ENCODE measurements around the gene ANKRD22. TPM values are rescaled to one million over a fixed set of nuclear protein-coding genes. Genes with fewer than 3 reads are reported as not detected.

ANKRD22 gene
- total RNA-seq, 2 donors from 2014 or later, result 13.7 to 21.6 TPM

DNA sequence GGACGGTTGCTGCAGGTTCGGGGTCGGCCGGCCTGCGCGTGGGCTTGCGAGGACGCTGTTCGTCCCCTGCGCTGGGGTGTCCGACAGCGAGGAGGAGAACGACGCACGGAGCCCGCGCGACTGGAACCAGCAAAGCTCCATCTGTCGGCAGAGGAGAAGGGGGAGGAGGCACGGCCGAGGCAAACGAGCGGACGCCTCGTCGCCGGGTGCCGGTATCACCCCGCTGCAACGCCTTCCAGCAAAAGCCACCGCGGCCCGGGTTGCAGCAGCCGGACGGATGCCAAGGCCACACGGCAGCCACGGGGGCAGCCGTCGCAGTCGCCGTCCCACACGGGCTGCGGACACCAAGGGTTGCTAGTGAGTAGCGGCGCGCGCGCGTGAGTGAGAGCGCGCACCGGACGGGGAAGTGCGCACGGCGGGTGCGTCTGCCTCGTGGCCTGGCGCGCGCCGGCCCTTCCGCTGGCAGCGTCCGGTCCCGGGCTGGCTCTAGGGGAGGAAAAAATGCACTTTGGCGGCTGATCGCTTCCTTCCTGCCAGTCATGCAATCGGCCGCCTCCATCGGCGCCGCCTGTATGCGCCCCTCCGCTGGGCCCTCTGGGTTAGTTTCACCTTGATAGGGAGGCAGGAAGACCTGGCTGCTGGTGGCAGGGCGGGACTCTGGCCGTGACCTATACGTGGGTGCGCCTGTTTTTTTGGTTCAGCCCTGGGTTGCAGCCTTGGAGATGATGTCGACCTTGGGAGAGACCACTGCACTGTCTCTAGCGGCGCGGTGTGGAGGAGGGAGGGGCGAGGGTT lies 28.8 kb upstream of the ANKRD22 start:
- ATAC-seq (peak; percentile 87), DNase-seq (peak; percentile 81 to 88)
- intact Hi-C loops (cut with DNase I, micrococcal nuclease), result no loop called here

DNA sequence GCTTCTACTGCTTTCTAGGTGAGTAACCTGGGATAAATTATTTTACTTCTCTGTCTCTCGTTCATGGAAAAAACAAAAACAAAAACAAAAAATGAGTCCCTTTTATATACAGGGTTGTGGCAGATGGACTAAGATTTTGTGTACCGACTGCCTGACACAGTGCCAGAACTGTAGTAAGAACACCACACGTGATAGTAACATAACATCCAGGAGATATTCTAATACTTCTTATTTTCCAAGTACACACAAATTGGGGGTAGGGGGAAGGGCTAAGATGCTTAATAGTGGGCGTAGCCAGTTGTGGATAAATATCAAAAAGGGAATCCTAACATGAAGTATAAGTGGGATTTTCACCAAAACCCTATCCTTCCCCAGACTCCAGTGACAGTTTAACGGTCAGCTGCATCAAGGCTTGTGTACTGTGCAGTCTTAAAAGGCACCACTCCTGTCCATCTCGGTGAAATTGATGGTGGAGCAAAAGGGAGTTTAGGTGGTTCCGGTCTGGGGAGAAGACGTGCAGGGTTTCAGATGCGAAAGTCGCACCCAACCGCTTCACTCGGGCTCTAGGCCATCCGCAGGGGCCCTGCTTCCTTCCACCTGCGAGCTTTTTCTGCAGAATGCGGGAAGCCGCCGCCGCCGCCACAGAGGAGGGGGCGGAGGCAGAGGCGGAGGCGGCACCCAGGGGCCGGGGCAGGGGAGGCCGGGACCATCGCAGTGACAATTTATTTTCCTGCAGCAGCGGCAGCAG lies 28.1 kb upstream of the ANKRD22 start, which contains the start of gene STAMBPL1:
TSS of gene STAMBPL1 (plus strand) at position 712 of the 748 bp plus-strand sequence. CDS start 21,464 bp downstream, outside the sequence.
- ATAC-seq (peak; percentile 65), DNase-seq (peak; percentile 55 to 80)
- intact Hi-C loops (cut with DNase I, micrococcal nuclease), result no loop called here

- ATAC-seq (no peak), DNase-seq (no peak)
- intact Hi-C loops (cut with DNase I, micrococcal nuclease), result no loop called here
Observed at GRCh38 chr10:88877298-88877697, 25.7 kb upstream of the ANKRD22 start.

- no peak for DNase-seq
- intact Hi-C loops (cut with DNase I, micrococcal nuclease), result no loop called here
- no peak for ATAC-seq
Observed at GRCh38 chr10:88875081-88875480, 23.4 kb upstream of the ANKRD22 start.

DNA sequence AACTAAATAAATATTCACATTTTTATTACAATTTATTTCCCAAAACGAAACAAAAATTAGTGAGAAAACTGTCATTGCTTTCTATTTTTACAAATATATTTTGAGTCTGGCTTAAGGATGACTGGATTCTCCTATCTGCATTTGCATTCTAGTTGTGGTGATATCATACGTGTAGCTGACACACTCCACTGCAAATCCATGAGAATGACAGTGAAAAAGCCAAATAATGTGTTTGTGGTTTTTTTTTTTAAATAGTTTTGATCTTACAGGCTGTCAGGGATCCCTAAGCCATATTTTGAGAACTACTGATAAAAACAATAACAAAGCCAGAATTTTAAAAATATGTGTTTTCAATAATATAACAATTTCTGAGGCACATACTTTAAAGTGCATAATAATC lies 22.6 kb upstream of the ANKRD22 start:
- ATAC-seq (no peak), DNase-seq (no peak)
- intact Hi-C loops (cut with DNase I, micrococcal nuclease), result no loop called here

DNA sequence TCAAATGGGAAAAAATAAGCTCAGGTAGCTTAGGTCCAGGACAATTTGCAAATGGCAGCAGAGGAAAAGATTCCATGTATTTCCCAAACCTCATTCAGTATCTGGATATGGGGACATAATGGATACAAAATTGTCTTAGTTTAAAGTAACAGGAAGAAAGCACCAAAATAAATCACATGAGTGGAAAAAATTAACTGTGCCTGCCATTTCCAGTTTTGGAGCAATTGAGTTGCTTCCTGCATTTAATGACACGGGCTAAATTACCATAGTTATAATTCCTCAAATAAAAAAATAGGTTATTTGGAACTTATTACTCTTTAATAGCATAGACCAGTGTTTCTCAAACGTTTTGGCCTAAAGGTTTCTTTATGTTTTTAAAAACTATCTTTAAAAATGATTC lies 22.1 kb upstream of the ANKRD22 start:
- DNase-seq (no peak), ATAC-seq (no peak)
- intact Hi-C loops (cut with DNase I, micrococcal nuclease), result no loop called here

- ATAC-seq (no peak), DNase-seq (no peak)
- intact Hi-C loops (cut with DNase I, micrococcal nuclease), result no loop called here
Observed at GRCh38 chr10:88870089-88870488, 18.4 kb upstream of the ANKRD22 start.

DNA sequence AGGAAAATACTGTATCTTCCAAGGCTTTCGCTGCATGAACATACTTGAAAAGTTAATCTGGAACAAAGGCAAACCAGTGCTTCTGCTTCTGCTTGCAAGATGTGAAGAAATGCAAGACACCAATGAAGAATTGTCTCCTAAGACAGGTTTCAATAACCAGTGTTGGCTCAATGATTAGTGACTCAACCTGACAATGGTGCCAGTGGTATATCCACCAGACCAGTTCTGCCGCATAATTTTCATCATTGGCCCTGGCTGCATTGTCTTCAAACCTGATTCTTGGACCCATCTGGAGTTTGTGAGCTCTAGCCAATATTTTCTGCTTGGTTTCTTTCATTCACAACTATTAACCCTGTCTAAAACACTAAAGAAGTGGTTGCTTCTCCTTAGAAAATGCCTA lies 14.8 kb upstream of the ANKRD22 start:
- no peak for ATAC-seq
- intact Hi-C loops (cut with DNase I, micrococcal nuclease), result no loop called here
- no peak for DNase-seq

- ATAC-seq, result peak; percentile 82
- intact Hi-C loops (cut with DNase I, micrococcal nuclease), result no loop called here
- no peak for DNase-seq
Observed at GRCh38 chr10:88865281-88865876, 13.7 kb upstream of the ANKRD22 start.

- ATAC-seq (no peak), DNase-seq (no peak)
- intact Hi-C loops (cut with DNase I, micrococcal nuclease), result no loop called here
Observed at GRCh38 chr10:88861036-88861435, 9.4 kb upstream of the ANKRD22 start.

GRCh38 chr10:88858491-88858890 lies 6.8 kb upstream of the ANKRD22 start:
- intact Hi-C loops (cut with DNase I, micrococcal nuclease), result no loop called here
- no peak for DNase-seq
- peak; percentile 98 for ATAC-seq

DNA sequence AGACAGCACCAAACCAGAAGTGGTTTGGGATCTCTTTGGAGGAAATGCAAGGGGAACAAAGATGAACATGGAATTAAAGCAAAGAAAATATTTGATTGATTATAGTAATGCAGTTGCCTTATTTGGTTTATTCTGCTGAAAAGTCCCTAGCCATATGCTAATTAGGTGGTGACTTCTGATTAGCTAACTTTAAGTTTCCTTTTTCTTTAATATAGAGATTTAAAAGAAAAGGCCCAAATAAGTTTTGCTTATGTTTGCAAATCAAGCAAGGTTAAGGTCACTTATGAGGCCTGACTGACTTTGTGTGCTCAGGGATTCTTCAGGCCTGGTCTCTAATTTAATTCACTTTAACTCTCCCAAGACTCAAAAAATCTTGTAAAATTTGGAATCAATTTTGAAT lies 6.2 kb upstream of the ANKRD22 start:
- ATAC-seq, result no peak

DNA sequence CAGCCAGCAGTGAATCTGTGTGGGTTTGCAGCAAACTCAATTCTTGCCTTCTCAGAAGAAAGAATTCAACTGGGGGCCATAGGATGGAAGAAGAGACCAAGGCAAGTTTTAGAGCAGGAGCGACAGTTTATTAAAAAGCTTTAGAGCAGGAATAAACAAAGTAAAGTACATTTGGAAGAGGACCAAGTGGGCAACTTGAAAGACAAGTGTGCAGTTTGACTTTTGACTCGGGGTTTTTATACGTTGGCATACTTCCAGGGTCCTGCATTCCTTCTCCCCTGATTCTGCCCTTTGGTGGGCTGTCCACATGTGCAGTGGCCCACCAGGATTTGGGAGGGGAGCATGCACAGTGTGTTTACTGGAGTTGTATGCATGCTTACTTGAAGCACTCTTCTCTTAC lies 3.0 kb upstream of the ANKRD22 start:
- ATAC-seq, result no peak
- DNase-seq, result no peak
- intact Hi-C loops (cut with DNase I, micrococcal nuclease), result no loop called here

More for the DNA sequence above, 6.2 kb upstream of the ANKRD22 start:
- no peak for DNase-seq
- intact Hi-C loops (cut with DNase I, micrococcal nuclease), result no loop called here

GRCh38 chr10:88853155-88853881 lies 1.7 kb upstream of the ANKRD22 start:
- DNase-seq (no peak), ATAC-seq (no peak)
- intact Hi-C loops (cut with DNase I, micrococcal nuclease), result no loop called here

- intact Hi-C loops (cut with DNase I, micrococcal nuclease), result no loop called here
- DNase-seq (no peak), ATAC-seq (peak; percentile 40)
Observed at GRCh38 chr10:88852327-88852726, 683 bp upstream of the ANKRD22 start.

DNA sequence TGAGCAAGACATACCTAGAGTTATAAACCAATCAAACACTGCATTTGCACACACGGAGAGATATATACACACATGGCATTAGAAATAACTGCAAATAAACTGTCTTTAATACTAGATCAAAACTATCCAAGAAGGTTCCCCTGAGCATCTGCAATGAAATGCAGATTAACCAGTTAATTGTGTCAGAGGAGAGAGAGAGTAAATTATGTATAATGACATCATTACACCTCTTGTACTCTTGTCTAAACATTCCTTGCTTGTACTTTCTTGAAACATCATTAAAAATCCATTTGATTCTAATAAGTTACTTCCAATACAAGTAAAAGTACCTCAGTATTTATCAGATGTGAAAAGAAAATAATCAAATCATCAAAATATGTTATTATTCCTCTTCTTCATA lies 932 bp downstream of the ANKRD22 start:
- ATAC-seq (no peak), DNase-seq (no peak)
- intact Hi-C loops (cut with DNase I, micrococcal nuclease), result no loop called here

GRCh38 chr10:88849234-88849633 lies 2.4 kb downstream of the ANKRD22 start:
- DNase-seq (no peak), ATAC-seq (no peak)
- intact Hi-C loops (cut with DNase I, micrococcal nuclease), result loop anchor here in 1 of 2 donors (10.0 kb wide), 1 partner anchor 156 kb away; no protein-coding TSS in a partner anchor

DNA sequence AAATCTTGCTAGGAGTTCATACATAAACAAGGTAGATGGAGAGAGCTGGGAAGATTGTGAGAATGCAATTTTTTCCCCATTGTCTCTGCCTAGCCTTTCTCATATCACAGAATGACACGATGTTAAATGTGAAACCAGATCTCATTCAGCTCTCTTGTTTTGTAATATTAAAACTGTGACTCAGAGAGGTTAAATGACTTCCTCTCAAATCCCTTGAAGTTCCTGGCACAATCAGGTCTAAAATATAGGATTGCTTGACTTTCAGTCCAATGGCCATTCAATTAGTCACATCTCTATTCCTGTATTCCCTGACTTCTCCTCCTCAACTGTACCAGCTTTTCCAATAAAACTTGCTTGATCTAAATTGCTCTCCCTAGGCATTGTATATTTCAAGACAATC lies 3.1 kb downstream of the ANKRD22 start:
- ATAC-seq (peak; percentile 17), DNase-seq (no peak)
- intact Hi-C loops (cut with DNase I, micrococcal nuclease), result loop anchor here in 1 of 2 donors (10.0 kb wide), 1 partner anchor 156 kb away; no protein-coding TSS in a partner anchor

DNA sequence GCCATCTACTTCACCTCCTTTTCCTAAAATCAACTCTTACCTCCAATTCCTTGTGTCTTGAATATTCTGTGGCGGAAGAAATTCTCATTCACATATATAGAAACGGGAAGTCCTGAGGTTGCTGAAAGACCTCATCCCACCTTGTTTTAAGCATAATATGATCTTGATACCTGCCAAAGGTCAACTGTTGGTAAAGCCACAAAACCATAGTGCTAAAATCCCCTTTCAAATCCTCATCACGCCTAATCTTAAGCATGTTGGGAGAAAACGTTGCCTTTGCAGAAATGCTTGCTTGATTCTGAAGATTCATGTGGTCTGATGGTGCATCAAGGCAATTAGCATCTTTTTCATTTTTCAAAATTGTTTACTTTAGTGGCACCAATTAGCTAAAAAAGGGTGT lies 8.5 kb downstream of the ANKRD22 start:
- intact Hi-C loops (cut with DNase I, micrococcal nuclease), result loop anchor here in 1 of 2 donors (10.0 kb wide), 1 partner anchor 162 kb away; no protein-coding TSS in a partner anchor
- DNase-seq (no peak), ATAC-seq (no peak)

Measured in left colon (tissue), 2 donors.